GM18868 (cell line): ENCODE results near the gene C2orf92.

Experiments
- ATAC-seq: cut with Tn5 transposase; IDR thresholded peaks from one replicate; pipeline ENCODE4 v1.9.1; 2021; ENCODE audit warnings: mild to moderate bottlenecking, moderate library complexity; ENCODE audit not compliant: unreplicated experiment

C2orf92 gene

DNA sequence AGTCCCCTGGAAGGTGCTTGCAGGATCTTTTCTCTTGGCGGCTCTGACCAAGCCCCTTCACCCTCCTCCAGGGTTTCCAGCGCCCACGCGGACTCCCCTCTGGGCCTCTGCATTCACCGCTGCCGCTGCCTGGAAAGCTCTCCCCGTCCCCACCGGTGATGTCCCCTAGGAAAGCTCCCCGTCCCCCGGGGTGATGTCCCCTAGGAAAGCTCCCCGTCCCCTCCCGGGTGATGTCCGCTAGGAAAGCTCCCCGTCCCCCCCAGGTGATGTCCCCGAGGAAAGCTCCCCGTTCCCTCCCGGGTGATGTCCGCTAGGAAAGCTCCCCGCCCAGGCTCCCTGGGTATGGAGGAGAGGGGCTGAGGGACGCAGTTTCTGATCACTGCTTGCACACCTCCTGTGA is 71.7 kb downstream of the C2orf92 start:
- no peak for ATAC-seq

DNA sequence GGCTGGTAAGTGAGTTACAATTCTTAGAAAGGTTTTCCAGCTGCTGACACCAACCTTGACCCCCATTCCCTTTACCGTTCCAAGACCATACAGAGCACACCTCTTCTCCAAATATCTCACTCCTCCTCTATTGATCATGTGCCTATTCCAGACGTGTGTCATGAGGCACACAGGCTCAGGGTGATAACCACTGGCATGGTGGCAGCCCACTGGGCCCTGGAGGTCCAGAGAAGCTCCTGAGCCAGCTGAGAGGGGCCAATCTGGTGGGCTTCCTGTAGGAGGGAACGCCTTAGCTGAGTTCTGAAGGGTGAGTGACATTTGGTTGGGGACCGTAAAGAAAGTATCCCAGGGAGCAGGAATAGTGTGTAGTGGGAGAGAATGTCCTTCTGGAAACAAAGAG is 72.2 kb downstream of the C2orf92 start:
- no peak for ATAC-seq

- no peak for ATAC-seq
Measured at GRCh38 chr2:97742381-97742847, 72.9 kb downstream of the C2orf92 start.

DNA sequence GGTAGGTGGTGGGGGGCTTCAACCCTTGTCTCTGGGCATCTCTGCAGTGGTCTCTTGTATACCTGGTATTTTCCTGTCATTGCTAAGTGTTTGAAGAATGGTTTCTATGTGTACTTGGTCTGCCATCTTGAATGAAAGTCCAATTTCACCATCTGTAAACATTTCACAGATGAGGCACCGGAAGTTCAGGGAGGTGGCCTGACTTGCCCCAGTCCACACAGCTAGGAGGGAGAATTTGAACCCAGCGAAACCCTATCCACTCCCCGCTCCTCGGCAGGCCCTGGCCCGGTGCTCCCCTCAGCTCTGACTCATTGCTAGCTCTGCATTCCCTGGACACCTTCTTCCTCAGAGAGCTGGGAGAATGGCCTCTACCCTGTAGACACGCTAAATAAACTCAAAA is 74.4 kb downstream of the C2orf92 start:
- ATAC-seq: no peak

DNA sequence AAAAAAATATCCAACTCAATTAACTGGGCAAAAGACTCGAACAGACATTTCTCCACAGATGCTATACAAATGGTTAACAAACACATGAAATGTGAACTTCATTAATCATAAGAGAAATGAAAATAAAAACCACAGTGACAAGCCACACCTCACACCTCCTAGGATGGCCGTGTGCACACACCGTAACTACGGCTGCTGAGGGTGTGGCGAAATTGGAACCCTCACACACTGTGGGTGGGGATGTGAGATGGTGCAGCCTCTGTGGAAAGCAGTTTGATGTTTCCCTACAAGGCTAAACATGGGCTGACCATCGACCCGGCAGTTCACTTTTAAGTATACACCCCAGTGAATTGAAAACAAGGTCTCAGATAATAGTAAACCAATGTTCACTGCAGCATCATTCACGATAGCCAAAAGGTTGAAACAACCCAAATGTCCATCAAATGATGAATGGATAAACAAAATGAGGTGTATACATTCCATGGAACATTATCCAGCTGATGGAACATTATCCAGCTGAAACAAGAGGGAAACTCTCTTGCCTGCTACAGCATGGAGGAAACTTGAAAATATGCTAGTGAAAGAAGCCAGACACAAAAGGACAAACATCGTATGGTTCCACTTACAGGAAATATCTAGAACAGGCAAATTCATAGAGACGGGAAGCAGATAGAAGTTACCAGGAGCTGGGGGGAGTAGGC is 76.1 kb downstream of the C2orf92 start:
- no peak for ATAC-seq

- ATAC-seq: no peak
Measured at GRCh38 chr2:97747285-97747684, 77.8 kb downstream of the C2orf92 start.

GRCh38 chr2:97747716-97748115 is 78.2 kb downstream of the C2orf92 start:
- ATAC-seq: no peak

DNA sequence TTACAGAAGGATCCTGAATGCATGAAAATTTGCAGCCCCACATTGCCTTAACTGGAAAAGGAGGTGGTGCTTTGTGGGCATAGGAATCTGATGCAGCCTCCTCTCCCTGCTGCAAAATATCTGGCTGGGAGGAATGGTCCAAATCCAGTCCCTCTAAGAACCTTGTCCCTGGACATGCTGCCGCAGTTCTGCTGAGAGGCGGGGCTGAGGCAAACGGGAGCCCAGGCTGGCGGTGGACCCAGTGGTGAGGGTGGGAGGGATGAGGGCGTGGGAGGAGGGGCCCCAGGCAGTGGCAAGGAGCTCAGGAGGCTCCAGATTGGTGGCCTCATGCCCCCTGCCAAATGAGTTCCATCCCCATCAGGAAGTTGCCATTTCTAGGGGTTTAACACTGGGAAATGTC is 80.1 kb downstream of the C2orf92 start:
- no peak for ATAC-seq

GRCh38 chr2:97750017-97750416 is 80.5 kb downstream of the C2orf92 start:
- no peak for ATAC-seq

GRCh38 chr2:97751752-97752151 is 82.2 kb downstream of the C2orf92 start:
- ATAC-seq: no peak
